CD4-positive, alpha-beta T cell treated with Interferon gamma for 1 hour (primary cell): ENCODE measurements around the gene ARHGEF40.
"Not testable (repeated sequence)": the region's sequence is repeated elsewhere in the genome, so short reads cannot be mapped to it uniquely, and the experiment has no call there.

Source experiments
- DNase-seq: peaks from one replicate; pipeline ENCODE4 v3.0.0-alpha.2; 2020

The ARHGEF40 gene

GRCh38 chr14:21040370-21040925 is 29.7 kb upstream of the ARHGEF40 start:
- no peak for DNase-seq

GRCh38 chr14:21040941-21041340 is 29.2 kb upstream of the ARHGEF40 start:
- DNase-seq = not testable (repeated sequence)

- DNase-seq = no peak
Observed at GRCh38 chr14:21041676-21042433, 28.2 kb upstream of the ARHGEF40 start, which contains the start of gene RNASE7. Gene RNASE7 (plus strand): TSS chr14:21042362. CDS start chr14:21042993, 631 bp downstream.

GRCh38 chr14:21042918-21043317 is 27.2 kb upstream of the ARHGEF40 start:
- no peak for DNase-seq

- no peak for DNase-seq
Observed at GRCh38 chr14:21043387-21043973, 26.6 kb upstream of the ARHGEF40 start.

- DNase-seq = no peak
Observed at GRCh38 chr14:21043974-21044618, 26.0 kb upstream of the ARHGEF40 start.

GRCh38 chr14:21047378-21047781 is 22.7 kb upstream of the ARHGEF40 start:
- DNase-seq = no peak

GRCh38 chr14:21048638-21049037 is 21.5 kb upstream of the ARHGEF40 start:
- DNase-seq = no peak

GRCh38 chr14:21049271-21049673 is 20.8 kb upstream of the ARHGEF40 start:
- no peak for DNase-seq

- no peak for DNase-seq
Observed at GRCh38 chr14:21050597-21050996, 19.5 kb upstream of the ARHGEF40 start.

GRCh38 chr14:21053184-21054122 is 16.7 kb upstream of the ARHGEF40 start:
- no peak for DNase-seq

- DNase-seq = no peak
Observed at GRCh38 chr14:21054123-21054767, 15.9 kb upstream of the ARHGEF40 start.

- DNase-seq = no peak
Observed at GRCh38 chr14:21054768-21055145, 15.3 kb upstream of the ARHGEF40 start.

- DNase-seq = no peak
Observed at GRCh38 chr14:21055432-21056117, 14.5 kb upstream of the ARHGEF40 start.

- DNase-seq = no peak
Observed at GRCh38 chr14:21056520-21057163, 13.5 kb upstream of the ARHGEF40 start.

- DNase-seq = no peak
Observed at GRCh38 chr14:21057803-21058675, 12.1 kb upstream of the ARHGEF40 start, which contains the start of gene RNASE8. Gene RNASE8 (plus strand): TSS chr14:21057822. CDS start chr14:21057893, 71 bp downstream.

GRCh38 chr14:21058903-21059302 is 11.2 kb upstream of the ARHGEF40 start:
- DNase-seq = no peak

GRCh38 chr14:21059842-21060613 is 10.1 kb upstream of the ARHGEF40 start:
- DNase-seq = no peak
